RKO (cell line): Measurements from ENCODE around the gene MMGT1.

ENCODE experiments used
- DNase-seq: peaks from one replicate; pipeline ENCODE4 v3.0.0-alpha.2; 2016; ENCODE audit warnings: low spot score

MMGT1 gene

DNA sequence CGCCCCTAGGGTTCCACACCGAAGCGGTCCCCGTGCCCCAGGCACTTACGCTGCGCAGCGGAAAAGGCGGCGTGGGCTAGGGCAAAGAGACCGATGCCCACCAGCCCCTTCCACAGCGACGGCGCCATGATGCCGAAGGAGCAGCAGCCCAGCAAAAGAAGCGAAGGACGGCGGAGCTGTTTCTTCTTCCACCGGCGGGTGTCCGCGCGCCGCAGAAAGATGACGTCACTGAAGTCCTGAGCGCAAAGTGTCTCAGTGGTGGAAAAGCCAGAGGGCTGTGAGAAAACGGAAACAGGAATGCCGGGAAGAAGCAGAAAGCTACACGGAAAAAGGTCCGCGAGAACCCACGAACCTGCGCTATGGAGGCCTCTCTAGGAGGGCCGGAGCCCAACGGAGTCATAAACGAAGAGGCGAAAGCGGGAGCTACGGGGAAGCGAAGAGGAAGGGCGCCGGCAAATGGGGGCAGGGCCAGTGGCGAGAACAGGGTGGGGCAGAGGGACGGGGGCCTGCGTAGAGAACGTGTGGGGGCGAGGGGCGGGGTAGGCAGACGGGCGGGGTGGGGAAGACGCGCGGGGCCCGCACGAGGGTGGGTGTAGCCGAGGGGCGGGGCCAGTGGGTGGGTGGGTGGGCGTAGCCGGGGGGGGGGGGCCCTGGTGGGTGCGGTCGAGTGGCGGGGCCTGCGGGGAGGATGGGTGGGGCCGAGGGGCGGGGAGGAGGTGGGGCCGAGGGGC lies at the start of gene MMGT1:
MMGT1 (minus strand) TSS at position 441 of the 731 bp plus-strand sequence; CDS start at position 128, 313 bp downstream.
- DNase-seq, result peak; percentile 83

DNA sequence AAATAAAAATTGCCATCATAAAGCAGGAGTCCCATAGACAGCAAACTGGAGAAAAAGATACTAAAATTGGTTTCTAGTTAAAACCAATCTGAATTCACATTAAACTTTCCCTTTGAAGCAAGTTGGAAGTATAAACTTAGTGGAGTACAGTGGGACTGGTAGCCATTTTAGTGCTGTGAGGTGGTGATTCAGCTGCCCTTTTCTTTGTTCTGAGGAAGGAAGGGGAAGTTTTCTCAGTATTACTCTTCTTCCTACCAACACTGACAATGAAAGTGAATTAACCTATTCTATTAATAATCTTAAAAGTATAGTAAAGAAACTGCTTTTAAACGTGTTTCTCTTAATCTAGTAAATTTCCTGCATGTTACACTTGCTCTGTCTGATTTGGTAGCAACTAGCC lies 48.1 kb upstream of the MMGT1 start:
- DNase-seq, result no peak

DNA sequence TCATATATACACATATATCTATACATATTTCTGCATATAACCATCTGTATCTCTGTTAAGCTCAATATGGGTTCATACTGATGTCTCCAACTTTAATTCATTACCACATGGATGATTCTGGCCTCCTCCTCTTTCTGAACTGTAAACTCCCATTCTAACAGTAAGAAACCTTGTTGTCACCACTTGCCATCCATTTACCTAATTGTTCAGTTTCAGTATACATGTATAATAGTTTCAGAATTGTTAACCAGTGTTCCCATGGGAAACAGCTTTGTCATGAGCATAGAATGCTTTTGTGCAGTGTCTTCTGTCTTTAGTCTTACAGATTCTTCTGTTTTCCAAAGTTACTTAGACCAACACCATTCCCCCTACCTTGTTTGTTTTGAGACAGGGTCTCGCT lies 47.4 kb upstream of the MMGT1 start:
- DNase-seq, result no peak

DNA sequence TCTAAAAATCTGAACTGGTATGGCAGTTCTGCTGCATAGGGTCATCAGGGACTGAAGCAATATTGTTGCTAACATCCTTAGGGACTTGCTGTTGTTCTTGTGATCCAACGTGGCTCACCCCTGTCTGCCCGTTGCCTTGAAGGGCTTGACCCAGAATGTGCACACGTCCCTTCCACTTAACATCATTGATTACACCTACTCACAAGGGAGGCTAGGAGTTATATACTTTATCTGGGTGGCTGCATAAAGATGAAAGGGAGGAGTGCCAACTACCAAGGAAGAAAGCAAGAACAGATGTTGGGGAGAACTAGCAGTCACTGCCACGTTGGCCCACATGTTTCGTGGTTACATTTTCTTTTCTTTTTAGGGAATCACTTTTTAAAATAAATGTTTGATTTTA lies 45.4 kb upstream of the MMGT1 start:
- DNase-seq, result no peak

DNA sequence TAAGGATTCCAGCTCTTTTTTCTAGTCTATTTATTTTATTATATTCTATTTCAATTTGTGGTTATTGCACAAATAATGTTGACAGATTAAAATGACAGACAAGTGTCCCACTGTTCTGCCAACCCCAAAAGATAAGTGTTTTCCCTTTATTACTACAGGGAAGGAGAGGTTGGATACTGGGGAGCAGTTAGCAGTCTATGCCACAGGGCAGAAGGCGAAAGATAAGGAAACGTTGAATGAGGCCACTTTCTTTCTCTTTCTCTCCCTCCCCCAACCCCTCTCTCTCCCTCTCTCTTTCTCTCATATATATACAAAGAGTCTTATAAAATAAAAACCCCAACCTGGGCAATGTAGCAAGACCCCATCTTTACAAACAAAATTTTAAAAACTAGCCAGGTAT lies 43.1 kb upstream of the MMGT1 start:
- DNase-seq, result no peak

DNA sequence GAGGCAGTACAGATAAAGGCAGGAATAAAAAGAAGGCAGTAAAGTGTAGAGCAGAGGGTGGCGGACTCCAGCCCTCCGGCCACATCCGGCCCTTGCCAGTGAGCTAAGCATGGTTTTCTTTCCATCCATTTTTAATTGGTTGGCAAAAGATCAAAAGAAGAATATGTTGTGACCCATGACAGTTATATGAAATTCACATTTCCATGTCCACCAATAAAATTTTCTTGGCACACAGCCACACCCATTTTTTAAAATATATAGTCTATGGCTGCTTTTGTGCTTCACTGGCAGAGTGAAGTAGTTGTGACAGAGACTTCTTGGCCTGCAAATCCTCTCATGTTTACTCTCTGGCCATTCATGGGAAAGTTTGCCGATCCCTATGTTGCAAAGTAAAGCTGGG lies 41.2 kb upstream of the MMGT1 start:
- no peak for DNase-seq

DNA sequence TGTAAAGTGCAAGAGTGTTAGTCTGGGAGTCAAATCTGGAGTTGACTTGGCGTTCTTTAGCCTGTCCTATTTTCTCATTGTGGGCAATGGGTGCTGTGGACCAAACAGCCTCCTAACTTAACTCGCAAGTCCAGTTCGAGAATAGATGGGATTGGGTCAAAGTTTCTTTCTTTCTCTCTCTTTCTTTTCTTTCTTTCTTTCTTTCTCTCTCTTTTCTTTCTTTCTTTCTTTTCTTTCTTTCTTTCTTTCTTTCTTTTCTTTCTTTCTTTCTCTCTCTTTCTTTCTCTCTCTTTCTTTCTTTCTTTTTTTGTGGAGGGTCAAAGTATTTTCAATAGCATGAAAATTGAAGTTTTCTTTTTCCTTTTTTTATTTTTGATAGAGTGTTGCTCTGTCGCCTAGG lies 14.5 kb upstream of the MMGT1 start:
- DNase-seq, result no peak

DNA sequence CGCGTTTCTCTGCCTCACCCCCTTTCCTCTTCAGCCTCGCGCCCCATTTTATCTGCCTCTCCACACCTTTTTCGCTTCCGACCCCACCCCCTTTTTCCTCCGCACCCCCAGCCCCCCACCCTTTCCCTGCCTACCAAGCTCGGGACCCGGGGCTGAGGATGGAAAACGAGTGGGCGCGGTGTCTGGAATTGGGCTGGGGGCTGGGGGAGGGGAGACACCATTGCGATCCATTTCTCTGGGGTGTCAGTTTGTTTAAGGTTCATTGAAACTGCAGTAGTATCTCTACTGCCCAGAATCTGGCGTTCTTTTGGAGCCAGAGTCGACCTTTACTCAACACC lies 12.2 kb upstream of the MMGT1 start:
- DNase-seq, result no peak

DNA sequence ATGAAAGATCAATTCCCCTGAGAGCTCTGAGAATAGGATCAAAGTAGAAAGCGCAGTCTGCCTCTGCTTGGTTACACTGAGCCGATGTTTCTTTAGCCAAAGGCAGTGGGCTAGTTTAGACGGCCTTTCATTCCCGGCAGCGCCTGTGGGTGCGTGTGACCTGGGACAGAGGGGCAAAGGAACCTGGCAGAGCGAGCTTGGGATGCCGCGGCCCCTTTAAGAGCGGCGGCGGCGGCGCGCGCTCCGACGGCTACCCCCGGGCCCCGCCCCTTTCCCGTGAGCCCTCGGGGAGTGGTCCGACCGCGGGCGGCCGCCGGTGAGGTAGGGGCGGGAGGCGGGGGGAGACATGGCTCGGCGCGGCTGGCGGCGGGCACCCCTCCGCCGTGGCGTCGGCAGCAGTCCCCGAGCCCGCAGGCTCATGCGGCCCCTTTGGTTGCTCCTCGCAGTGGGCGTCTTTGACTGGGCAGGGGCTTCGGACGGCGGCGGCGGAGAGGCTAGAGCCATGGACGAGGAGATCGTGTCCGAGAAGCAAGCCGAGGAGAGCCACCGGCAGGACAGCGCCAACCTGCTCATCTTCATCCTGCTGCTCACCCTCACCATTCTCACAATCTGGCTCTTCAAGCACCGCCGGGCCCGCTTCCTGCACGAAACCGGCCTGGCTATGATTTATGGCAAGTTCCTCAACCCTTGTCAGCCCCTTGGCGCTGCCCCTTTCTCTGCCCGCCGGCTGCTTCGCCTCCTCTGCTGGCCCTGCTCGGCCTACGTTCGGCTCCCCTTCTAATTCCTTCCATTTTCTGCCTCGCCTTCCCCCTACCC lies 11.6 kb upstream of the MMGT1 start, which contains the start of gene SLC9A6:
SLC9A6 (plus strand) TSS at position 279 of the 816 bp plus-strand sequence; CDS start at position 503, 224 bp downstream.
- peak; percentile 62 for DNase-seq

DNA sequence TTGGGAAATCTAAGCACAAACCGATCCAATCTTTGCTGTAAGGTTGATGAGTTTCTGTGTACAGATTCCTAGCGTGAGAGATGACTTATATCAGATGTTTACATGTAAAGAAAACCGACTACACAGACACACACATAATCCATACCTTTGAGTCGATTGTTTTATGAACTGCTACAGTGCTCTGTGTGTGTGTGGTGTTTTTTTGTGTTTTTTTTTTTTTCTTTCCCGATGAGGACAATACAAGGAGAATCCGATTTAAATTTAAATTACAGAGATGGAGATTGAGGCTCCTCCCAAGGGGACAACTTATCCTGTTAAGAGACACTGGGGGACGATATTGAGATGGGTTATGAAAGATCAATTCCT lies 11.0 kb upstream of the MMGT1 start:
- no peak for DNase-seq

DNA sequence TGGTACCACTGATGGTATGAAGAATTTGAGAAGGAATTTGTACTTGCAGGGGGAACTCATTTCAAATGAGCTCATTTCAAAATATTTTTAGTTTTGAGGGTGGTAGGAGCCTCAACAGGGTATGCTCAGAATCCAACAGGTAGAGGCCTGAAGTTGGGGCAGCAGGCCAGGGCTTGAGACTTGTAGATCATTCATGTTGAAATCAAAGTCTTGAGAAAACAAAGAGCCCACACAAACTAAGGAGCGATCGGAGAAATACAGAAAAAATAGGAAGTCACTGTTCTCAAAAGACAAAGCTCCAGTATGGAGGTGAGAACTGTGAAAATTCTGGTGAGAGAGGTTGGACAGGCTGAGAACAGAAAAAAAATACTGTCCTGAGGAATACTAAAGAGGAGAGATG lies 10.5 kb upstream of the MMGT1 start:
- DNase-seq, result no peak

DNA sequence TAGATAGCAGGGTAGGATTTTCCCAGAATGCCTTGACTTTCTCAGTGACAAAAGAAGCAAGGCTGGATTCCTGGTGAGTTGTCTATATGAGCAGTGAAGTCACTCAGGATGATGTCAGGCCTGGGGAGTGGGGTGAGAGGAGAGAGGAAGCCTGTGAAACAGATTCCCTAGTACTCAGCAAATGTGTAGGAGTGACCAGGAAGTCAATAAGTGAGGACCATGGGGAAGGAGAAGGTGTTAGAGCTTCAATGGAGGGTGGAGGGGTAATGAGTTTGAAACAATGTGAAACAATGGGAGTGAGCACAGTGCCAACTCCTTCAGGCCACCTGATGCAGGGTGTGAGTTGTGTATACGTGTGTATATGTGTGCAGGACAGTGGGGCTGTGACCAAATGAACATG lies 9.1 kb upstream of the MMGT1 start:
- DNase-seq, result no peak

DNA sequence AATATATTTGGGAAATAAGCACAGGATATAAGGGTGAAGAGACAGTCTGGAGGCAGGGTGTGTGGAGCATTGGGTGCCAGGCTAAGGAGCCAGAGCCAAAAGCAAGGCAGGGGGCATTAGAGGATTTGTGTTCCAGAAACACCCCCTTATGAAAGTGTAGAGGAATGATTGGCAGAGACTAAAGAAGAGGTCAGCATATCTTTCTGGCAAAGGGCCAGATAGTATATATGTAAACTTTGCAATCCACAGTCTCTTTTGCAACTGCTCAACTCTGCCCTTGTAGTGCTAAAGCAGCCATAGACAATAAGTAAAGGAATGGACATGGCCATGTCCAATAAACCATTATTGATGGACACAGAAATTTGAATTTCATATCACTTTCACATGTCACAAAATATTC lies 7.9 kb upstream of the MMGT1 start:
- no peak for DNase-seq

DNA sequence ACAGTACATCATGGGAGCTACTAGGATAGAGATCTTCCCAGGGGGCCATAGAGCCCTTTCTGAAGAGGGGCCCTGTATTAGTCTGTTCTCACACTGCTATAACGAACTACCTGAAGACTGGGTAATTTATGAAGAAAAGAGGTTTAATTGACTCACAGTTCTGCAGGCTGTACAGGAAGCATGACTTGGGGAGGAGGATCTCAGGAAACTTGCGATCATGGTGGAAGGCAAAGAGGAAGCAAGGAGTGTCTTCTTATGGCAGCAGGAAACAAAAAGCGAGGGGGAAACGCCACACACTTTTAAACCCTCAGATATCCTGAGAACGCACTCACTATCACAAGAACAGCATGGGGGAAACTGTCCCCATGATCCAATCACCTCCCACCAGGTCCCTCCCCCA lies 7.2 kb upstream of the MMGT1 start:
- no peak for DNase-seq

DNA sequence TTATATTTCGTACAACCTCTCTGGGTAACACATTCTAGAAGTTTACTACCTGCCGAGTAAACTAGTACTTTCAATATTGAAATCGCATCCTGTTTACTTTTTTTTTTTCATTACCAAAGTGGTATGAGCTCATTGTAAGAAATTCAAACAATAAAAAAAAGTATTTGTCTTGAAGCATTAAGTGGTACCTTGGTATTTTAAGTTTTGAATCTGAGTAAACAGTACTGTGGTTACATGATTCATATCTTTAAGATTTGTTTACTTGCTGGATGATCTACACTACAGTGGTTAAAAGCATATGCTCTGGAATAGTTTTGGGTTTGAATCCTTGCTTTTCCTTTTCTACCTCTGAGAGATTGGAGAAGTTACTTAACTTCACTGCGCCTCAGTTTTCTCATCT lies 3.8 kb upstream of the MMGT1 start:
- peak; percentile 20 for DNase-seq

DNA sequence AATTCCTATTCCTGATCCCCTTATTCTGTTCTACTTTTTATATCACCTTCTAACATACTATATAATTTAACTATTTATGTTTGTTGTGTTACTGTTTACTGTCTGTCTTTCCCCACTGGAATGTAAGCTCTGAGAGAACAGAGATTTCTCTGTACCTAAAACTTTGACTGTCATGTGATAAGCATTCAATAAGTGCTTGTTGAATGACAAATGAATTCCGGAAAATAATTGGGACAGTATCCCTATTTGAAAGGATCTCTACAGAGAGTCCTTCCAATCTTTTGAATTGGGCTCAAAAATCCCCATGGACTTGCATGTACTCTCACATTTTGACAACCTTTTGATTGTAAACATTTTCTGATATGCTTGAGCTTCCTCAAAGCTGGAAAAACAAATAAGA lies 1.6 kb upstream of the MMGT1 start:
- DNase-seq, result no peak

DNA sequence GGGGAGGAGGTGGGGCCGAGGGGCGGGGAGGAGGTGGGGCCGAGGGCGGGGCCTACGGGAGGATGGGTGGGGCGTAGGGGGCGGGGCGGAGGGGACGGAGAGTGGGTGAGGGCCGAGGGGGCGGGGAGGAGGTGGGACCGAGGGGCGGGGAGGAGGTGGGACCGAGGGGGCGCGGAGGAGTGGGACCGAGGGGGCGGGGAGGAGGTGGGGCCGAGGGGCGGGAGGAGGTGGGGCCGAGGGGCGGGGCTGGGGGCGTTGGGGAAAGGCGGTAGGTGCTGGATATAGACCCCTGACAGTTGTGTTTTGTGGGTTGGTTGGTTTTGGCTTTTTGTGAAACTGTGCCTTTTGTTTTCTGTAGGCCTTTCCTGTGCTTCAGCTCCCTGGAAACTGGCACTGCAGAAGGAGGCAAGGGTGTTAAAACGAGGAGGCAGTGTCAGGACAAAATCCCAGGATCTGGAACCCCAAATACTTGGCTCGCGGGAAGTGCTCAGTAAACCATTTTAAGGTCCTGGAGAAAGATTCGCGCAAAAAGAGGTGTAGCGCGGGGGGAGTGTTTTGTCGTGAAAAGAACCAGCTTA lies 580 bp upstream of the MMGT1 start:
- DNase-seq, result peak; percentile 15

DNA sequence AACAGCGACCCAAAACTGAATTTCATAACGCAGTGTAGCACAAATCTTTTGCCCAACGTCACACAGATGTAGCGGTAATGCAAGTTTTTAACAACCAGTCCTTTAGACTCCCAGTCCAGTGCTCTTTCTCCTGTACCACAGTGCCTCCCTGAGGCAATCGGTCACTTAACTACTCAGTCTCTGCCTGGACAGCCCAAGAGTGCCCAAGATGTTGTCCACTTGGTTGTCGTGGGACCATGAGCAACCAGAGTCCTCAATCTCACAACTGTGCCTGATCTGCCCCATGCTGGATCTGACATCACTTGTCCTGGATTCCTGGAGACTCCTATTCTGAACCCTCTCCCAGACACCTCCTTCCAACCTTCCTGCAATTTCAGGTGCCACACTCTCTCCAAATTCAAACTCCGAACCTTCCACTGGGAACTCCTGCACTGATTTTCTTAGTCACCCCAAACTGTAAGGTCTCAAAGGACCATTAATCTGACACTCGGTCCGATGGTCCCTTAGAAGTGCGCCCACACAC lies 702 bp downstream of the MMGT1 start:
- peak; percentile 62 for DNase-seq

DNA sequence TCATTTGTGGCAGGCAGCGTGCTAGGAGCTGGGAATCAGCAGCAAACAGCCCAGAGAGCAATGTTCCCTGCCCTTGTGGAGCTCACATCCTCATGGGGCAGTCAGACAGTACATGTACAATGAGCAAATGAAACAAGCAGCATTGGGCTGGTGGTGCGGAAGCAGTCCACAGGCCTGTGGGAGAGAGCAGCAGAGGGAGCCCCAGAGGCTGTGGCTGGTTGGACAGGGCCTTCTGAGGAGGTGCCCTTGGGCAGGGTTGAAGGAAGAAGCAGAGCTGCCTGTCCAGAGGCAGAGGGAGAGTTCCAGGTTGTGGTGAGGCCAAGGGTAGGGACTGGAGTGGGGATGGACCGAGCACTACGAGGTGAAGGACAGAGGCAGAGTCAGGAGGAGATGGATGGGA lies 22.5 kb downstream of the MMGT1 start:
- no peak for DNase-seq

DNA sequence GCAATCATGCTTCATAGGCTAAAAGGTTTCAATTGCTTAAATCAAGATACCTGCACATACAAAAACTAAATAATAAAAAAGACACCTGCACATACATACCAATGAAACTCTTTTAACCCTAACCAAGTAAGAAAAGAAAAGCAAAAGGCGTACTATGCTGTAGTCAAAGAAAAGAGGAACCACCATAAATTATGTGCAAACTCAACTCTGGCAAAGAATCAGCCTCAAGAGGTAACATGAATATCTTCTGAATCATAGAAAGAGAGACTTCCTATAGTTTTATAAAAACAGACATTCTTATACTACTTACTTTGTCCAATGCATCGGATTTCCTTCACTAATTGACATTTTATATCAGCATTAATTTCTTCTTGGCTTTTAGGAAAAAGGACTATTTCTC lies 29.3 kb downstream of the MMGT1 start:
- no peak for DNase-seq

DNA sequence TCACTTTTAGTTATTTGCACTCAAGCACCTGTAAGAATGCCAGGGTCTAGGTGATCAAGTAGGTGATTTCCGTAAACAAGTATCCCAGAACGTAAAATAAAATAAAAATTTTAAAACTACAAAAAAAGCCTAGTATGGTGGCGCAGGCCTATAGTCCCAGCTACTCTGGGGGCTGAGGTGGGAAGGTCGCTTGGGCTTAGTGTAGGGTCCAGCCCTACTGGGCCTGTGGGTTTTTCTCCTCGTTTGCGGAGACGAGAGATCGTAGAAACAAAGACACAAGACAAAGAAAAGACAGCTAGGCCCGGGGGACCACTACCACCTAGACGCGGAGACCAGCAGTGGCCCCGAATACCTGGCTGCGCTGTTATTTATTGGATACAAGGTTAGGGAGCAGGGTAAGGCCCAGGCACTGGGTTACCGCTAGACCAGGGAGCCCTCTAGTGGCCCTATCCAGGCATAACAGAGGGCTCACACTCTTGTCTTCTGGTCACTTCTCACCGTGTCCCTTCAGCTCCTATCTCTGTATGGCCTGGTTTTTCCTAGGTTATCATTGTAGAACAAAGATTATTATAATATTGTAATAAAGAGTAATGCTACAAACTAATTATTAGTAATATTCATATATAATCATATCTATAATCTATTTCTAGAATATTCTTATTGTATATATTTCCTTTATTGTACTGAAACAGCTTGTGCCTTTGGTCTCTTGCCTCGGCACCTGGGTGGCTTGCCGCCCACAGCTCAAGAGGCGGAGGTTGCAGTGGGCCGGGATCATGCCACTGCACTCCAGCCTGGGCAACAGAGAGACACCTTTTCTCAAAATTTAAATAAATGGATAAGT lies 41.9 kb downstream of the MMGT1 start:
- DNase-seq, result peak; percentile 54

DNA sequence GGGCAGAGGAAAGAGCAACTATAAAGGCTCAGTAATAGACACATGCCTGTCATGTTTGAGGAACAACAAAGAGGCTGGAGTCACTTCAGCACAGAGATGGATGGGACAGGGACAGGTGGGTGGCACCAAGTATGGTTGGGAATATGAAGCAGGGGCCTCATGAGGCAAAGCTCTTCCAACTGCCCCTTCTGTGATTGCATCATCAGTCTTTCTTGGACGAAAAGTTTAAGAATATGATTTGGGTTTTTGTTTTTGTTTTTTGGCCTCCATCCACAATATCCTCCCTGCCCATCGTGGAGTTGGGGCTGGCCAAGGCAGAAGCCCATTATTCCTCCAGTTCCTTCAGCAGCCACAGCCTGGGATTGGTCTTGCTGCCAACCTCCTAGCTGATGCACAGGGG lies 45.9 kb downstream of the MMGT1 start:
- DNase-seq, result no peak
